Activated CD8-positive, alpha-beta memory T cell treated with anti-CD3 and anti-CD28 coated beads, Interleukin-2, amount 50 U/mL, for 1 hour (primary cell): ENCODE data around the gene FAM170B.

Source experiments
- DNase-seq: peaks from one replicate; pipeline ENCODE4 v3.0.0-alpha.2; 2020; ENCODE audit errors: extremely low read depth

FAM170B gene

GRCh38 chr10:49123981-49124950, 9.6 kb downstream of the FAM170B start:
- no peak for DNase-seq

DNA sequence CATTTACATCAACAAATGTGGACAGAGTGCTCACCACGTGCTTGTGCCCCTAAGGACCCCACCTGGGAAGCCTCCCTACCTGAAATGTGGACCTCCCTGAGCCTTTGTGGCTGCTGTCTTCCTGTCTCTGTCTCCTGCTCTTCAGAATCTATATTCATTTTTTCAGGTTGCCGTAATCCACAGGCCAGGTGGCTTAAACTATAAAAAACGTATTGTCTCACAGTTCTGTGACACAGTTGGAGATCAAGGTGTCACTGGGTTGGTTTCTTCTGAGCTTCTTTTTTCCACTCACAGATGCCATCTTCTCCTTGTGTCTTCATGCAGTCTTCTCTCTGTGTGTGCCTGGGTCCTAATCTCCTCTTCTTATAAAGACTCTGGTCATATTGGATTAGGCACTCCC, 12.9 kb downstream of the FAM170B start:
- DNase-seq = no peak

DNA sequence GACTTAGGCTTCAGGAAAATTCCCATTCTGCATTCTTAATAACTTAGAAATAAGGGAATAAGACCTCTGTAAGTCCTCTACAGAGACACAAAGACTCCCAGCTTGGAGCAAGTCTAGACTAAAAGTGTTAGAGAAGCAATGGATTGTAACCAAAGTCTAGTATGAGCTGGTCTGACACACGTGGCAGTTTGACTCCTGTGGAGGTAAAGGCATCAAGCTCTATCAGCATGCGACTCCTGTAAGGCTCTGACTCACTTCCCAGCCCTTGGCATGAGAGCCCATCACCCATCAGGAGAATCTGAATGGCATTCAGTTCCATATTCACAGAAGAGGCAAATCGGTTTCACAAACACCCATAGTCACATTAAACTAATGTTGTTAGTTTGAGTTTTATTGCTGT, 14.1 kb downstream of the FAM170B start:
- no peak for DNase-seq

GRCh38 chr10:49118430-49119074, 15.3 kb downstream of the FAM170B start:
- DNase-seq = no peak

- no peak for DNase-seq
Measured at GRCh38 chr10:49117376-49118070, 16.3 kb downstream of the FAM170B start.

- no peak for DNase-seq
Measured at GRCh38 chr10:49116509-49117375, 17.1 kb downstream of the FAM170B start.

DNA sequence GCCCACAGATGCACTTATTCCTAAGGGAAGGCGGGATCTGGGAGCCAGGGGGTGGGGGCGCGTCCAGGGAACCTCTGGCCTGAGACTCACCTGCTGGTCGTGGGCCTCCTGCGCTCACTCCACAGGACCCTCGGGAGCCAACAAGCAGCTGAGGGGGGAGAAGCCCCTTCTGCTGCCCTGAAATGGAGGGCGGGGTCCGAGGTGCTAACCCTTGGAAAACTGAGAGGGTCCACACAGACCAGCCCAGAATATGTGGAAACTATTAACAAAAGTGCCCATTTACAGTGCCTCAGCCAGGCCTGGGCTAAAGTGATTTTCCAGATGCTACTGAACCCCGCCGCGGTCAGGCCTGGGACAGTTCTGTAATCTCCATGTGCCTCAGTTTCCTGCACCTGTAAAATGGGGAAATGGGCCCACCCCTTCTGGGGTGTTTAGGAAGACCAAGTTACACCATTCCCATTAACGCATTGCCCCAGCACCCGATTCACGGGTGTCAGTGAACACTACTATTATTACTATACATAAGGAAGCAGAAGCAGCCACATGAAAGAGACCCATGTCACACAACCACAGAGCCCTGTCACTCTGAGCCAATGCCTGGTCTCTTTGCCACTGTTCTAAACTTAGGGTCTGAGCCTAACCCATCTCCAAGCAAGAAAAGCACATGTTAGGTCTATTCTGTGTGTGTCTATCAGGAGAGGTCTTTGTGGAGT, 17.9 kb downstream of the FAM170B start:
- no peak for DNase-seq

GRCh38 chr10:49115015-49115795, 18.6 kb downstream of the FAM170B start, which contains the start of gene VSTM4:
TSS of gene VSTM4 (minus strand) at chr10:49115522. CDS start at chr10:49115485, 37 bp downstream.
- no peak for DNase-seq

- DNase-seq = no peak
Measured at GRCh38 chr10:49114718-49115014, 19.2 kb downstream of the FAM170B start.

GRCh38 chr10:49113741-49114141, 20.1 kb downstream of the FAM170B start:
- no peak for DNase-seq

DNA sequence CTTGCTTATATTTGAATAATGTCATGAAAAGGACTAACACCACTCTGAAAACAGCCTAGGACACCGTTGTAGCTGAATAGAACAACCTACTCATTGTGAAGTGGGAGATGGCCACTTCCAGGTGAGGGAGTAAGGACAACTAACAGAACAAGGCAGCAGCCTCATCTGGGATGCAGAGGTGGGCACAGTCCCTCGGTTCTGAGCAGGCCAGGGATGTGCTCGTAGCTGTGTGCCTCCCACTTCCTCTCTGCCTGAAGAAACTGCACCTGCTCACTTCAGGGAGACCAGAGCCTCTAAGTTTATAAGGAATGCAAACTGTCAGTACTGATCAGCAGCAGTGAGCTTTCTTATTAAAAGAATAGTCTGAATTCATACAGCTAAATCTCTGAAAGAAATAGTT, 21.0 kb downstream of the FAM170B start:
- DNase-seq = no peak

GRCh38 chr10:49112098-49112497, 21.7 kb downstream of the FAM170B start:
- no peak for DNase-seq

DNA sequence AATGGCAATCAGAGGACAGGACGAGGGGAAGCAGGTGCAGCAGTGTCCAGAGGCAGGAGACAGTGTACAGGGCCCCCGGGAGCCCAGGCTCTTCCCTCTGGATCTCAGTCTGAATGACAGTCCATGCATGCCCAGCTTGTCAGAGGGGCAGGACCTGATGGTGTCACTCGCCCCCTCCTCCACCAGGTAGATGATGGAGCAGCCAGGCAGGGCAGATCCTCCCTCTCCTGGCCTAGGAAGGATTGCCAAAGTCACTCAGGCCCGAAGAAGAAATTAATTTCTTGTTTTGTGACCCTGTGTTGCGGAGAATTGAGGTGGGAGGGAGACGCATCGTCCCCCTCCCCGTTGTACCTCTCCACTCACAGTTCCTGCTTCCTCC, 22.5 kb downstream of the FAM170B start:
- no peak for DNase-seq

DNA sequence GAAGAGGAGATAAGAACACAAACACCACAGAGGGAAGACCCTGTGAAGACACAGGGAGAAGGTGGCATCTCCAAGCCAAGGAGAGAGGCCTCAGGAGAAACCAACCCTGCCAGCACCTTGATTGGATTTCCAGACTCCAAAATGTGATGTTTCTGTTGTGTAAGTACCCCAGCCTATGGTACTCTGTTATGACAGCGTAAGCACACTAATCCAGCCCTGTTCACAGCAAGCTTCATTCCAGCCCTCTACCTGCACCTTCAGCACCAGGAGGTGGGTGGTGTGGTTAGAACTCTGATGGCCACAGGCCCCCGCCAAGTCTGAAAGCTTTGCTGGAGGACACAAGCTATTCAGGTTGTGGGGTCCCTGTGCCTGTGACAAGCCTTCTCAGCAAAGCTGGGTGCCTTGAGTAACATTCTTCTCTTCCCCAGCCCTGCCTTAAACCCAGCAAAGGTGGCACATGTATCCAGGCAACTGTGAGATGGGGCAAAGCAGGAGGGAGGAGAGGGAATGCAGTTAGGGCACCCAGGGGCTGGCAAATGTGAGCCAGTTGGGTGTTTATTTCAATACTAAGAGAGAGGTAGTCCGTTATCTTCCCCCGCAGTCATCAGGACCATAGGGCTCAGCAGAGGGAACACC, 23.0 kb downstream of the FAM170B start:
- DNase-seq = no peak

- DNase-seq = no peak
Measured at GRCh38 chr10:49109669-49110340, 24.0 kb downstream of the FAM170B start.

DNA sequence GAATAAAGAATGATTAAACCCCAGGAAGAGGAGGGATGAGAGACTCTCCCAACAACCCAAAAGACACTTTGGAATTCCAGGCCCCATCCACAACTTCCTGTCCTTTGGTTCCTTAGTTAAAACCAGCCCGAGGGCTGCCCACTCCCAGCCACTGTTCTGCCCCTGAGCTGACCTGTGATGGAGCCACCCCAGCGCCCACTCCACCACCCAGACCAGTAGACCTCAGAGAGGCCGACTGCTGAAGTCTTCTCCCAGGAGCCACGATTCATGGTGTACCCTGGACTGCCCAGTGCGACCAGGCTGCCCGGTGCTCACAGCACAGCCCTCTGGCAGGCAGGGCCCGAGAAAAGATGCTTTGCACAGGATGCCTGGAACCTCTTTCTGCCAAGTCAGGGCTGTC, 25.2 kb downstream of the FAM170B start:
- no peak for DNase-seq

- no peak for DNase-seq
Measured at GRCh38 chr10:49107887-49108267, 25.9 kb downstream of the FAM170B start.

DNA sequence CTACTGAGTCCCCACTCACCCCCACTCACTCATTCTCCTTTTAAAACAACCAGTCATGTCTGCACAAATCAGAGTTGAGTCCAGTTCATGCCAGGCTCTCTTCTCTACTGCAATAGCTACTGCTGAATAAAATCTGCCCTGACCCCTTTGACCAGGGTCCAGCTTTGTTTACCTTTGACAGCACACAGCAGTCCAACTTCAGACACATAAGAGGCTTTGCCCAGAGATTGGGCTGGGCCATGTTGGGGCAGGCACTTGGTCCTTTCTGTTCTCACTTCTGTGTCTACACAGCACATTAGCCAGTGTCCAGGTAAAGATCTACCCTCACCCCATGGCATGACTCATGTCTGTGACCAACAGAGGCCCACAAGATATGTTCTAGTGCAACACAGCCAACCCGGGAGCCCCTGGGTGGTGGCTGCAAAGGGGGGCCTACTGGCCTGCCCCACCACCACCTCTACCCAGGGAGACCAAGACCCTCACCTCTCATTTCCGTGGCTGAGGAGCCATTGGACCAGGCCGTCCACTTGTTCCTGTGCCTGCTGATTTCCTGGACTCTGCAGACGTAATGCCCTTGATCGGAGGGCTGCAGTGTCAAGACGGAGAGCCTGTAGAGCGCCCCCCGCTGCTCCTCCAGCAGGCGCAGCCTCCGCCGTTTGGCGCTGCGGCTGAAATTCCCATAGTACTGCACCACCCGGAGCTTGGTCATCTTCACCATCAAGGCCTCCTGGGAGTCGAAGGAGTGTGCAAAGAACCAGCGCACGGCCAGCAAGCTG, 26.5 kb downstream of the FAM170B start:
- no peak for DNase-seq
